ENCODE measurements around the gene SYNPR. TPM values are rescaled to one million over a fixed set of nuclear protein-coding genes. Genes with fewer than 3 reads are reported as not detected.

The SYNPR gene
- total RNA-seq, 1 donor from 2014 or later, result 3.7 TPM

GRCh38 chr3:63450634-63451363 is 172.7 kb downstream of the SYNPR start:
- no peak for TF ChIP-seq CTCF (IDR thresholded peaks at IDR 0.05; ENCODE audit: unreplicated experiment)
- H3K4me1 Mint-ChIP-seq, result peaks cover 4% of the 10 kb centered on the region
- no peak for DNase-seq (ENCODE audit: low spot score in 2 of 2, unreplicated experiment in 2 of 2)
- no peak overlapping the region for H3K27ac Mint-ChIP-seq
- no peaks in the 10 kb centered on the region for H3K36me3 Mint-ChIP-seq
- no peak overlapping the region for H3K4me3 Mint-ChIP-seq
- H3K9me3 Mint-ChIP-seq, result no peaks in the 10 kb centered on the region
- peaks cover 47% of the 10 kb centered on the region for H3K27me3 Mint-ChIP-seq (ENCODE audit: low read depth)

- Mint-ChIP-seq H3K4me3 (no peak overlapping the region), H3K27me3 (ENCODE audit: low read depth) (peaks cover 24% of the 10 kb centered on the region), H3K36me3 (no peaks in the 10 kb centered on the region), H3K9me3 (no peaks in the 10 kb centered on the region), H3K27ac (no peak overlapping the region), H3K4me1 (peaks cover 1% of the 10 kb centered on the region)
- DNase-seq (ENCODE audit: low spot score in 2 of 2, unreplicated experiment in 2 of 2), result no peak
- TF ChIP-seq CTCF (IDR thresholded peaks at IDR 0.05; ENCODE audit: unreplicated experiment), result no peak
These were observed 178.8 kb downstream of the SYNPR start for GRCh38 chr3:63456901-63457300.

- H3K4me1 Mint-ChIP-seq, result no peaks in the 10 kb centered on the region
- H3K27ac Mint-ChIP-seq, result no peak overlapping the region
These were observed 180.3 kb downstream of the SYNPR start for GRCh38 chr3:63458405-63458804.

GRCh38 chr3:63462732-63463131 is 184.6 kb downstream of the SYNPR start:
- Mint-ChIP-seq H3K4me1 (peaks cover 2% of the 10 kb centered on the region), H3K36me3 (no peaks in the 10 kb centered on the region), H3K4me3 (no peak overlapping the region), H3K9me3 (no peaks in the 10 kb centered on the region), H3K27ac (no peak overlapping the region), H3K27me3 (ENCODE audit: low read depth) (peaks cover 23% of the 10 kb centered on the region)
- peak; percentile 16 for TF ChIP-seq CTCF (IDR thresholded peaks at IDR 0.05; ENCODE audit: unreplicated experiment)
- no peak for DNase-seq (ENCODE audit: low spot score in 2 of 2, unreplicated experiment in 2 of 2)

More at GRCh38 chr3:63458405-63458804, 180.3 kb downstream of the SYNPR start:
- H3K36me3 Mint-ChIP-seq, result no peaks in the 10 kb centered on the region
- no peak for TF ChIP-seq CTCF (IDR thresholded peaks at IDR 0.05; ENCODE audit: unreplicated experiment)
- H3K4me3 Mint-ChIP-seq, result no peak overlapping the region
- H3K9me3 Mint-ChIP-seq, result no peaks in the 10 kb centered on the region
- no peak for DNase-seq (ENCODE audit: low spot score in 2 of 2, unreplicated experiment in 2 of 2)
- peaks cover 20% of the 10 kb centered on the region for H3K27me3 Mint-ChIP-seq (ENCODE audit: low read depth)

- no peak overlapping the region for H3K4me3 Mint-ChIP-seq
- no peak for DNase-seq (ENCODE audit: low spot score in 2 of 2, unreplicated experiment in 2 of 2)
- TF ChIP-seq CTCF (IDR thresholded peaks at IDR 0.05; ENCODE audit: unreplicated experiment), result no peak
- peaks cover 4% of the 10 kb centered on the region for H3K4me1 Mint-ChIP-seq
- no peaks in the 10 kb centered on the region for H3K36me3 Mint-ChIP-seq
- H3K27ac Mint-ChIP-seq, result no peak overlapping the region
- H3K27me3 Mint-ChIP-seq (ENCODE audit: low read depth), result peaks cover 34% of the 10 kb centered on the region
- H3K9me3 Mint-ChIP-seq, result no peaks in the 10 kb centered on the region
These were observed 189.3 kb downstream of the SYNPR start for GRCh38 chr3:63467392-63467791.
